D721Med (cell line): ENCODE measurements around the gene ENPP1.
"Not testable (repeated sequence)": the region's sequence is repeated elsewhere in the genome, so short reads cannot be mapped to it uniquely, and the experiment has no call there.

Experiments used
- DNase-seq: peaks from one replicate; pipeline ENCODE4 v3.0.0; 2011; ENCODE audit warnings: low spot score; ENCODE audit not compliant: insufficient read length
- FAIRE-seq: peaks from 2 replicates; lab custom pipeline; 2011; peaks lifted over from hg19 to GRCh38; lab: Jason Lieb, UNC
- CTCF ChIP-seq: IDR thresholded peaks from 2 replicates; pipeline ENCODE4 v1.5.1; 2012; ENCODE audit warnings: mild to moderate bottlenecking, control low read depth; ENCODE audit not compliant: insufficient read depth; ENCODE audit errors: missing control alignments

Gene ENPP1

GRCh38 chr6:131898718-131899117 lies 90.9 kb downstream of the ENPP1 start:
- no peak for DNase-seq
- FAIRE-seq, result no peak
- no peak for TF ChIP-seq CTCF

- no peak for DNase-seq
- TF ChIP-seq CTCF, result no peak
- FAIRE-seq, result no peak
Measured at GRCh38 chr6:131900231-131900630, 92.4 kb downstream of the ENPP1 start.

- not testable (repeated sequence) for DNase-seq, FAIRE-seq
Measured at GRCh38 chr6:131901326-131901873, 93.6 kb downstream of the ENPP1 start.

GRCh38 chr6:131903734-131904133 lies 95.9 kb downstream of the ENPP1 start:
- FAIRE-seq, DNase-seq: not testable (repeated sequence)

- not testable (repeated sequence) for FAIRE-seq, DNase-seq
Measured at GRCh38 chr6:131908787-131909186, 101.0 kb downstream of the ENPP1 start.

- no peak for DNase-seq
- peak; percentile 85 for TF ChIP-seq CTCF
- no peak for FAIRE-seq
Measured at GRCh38 chr6:131909408-131910218, 101.8 kb downstream of the ENPP1 start.

- no peak for FAIRE-seq
- no peak for TF ChIP-seq CTCF
- DNase-seq, result no peak
Measured at GRCh38 chr6:131910219-131910589, 102.4 kb downstream of the ENPP1 start.

- DNase-seq, result no peak
- no peak for FAIRE-seq
- no peak for TF ChIP-seq CTCF
Measured at GRCh38 chr6:131910956-131911355, 103.1 kb downstream of the ENPP1 start.
